ENCODE measurements around the gene FAM20A. TPM values are rescaled to one million over a fixed set of nuclear protein-coding genes. Genes with fewer than 3 reads are reported as not detected.

Gene FAM20A
- polyA plus RNA-seq, 3 donors = 0.91 to 1.6 TPM; not detected in 1

- H3K4me1 Mint-ChIP-seq = peaks cover 36% of the 10 kb centered on the region
- no peaks in the 10 kb centered on the region for H4K20me1 ChIP-seq (ENCODE audit: insufficient read depth, low read length)
- peak in 1 of 3 donors; percentile 22 for DNase-seq
- H3K36me3 ChIP-seq (replicated peaks in 1 of 2; ENCODE audit: control insufficient read depth in 1 of 2, insufficient read depth in 2 of 2, low read length in 2 of 2) = no peaks in the 10 kb centered on the region
- intact Hi-C loops (cut with micrococcal nuclease) = no loop called here
- TF ChIP-seq CTCF (IDR thresholded peaks at IDR 0.05) = no peak
- peaks cover 55 to 74% (median 56%) of the 10 kb centered on the region in 3 donors for H3K27me3 Mint-ChIP-seq (ENCODE audit: low read depth in 3 of 3)
- peaks cover 19 to 25% of the 10 kb centered on the region in 2 donors for H3K4me1 ChIP-seq (ENCODE audit: control insufficient read depth in 1 of 2, insufficient read depth in 2 of 2, low read length in 2 of 2)
- peak overlapping the region in 1 of 2 donors; percentile 13 for H3K4me3 Mint-ChIP-seq
- H3K9ac ChIP-seq (ENCODE audit: insufficient read depth, low read length, poor library complexity, severe bottlenecking) = no peak overlapping the region
- peaks cover 0 to 9% (median 5%) of the 10 kb centered on the region in 7 donors for H3K9me3 Mint-ChIP-seq
- no peak overlapping the region for H3K27ac ChIP-seq (ENCODE audit: low read depth in 1 of 2, low read length in 2 of 2)
- H3K9me3 ChIP-seq (replicated peaks in 1 of 2; ENCODE audit: control insufficient read depth in 1 of 2, insufficient read depth in 1 of 2, low read length in 2 of 2) = peaks cover 0 to 4% of the 10 kb centered on the region in 2 donors
- H3K4me2 ChIP-seq (replicated peaks; ENCODE audit: extremely low read depth, low read length, poor library complexity, severe bottlenecking) = no peak overlapping the region
- H3K27me3 ChIP-seq (ENCODE audit: control insufficient read depth in 2 of 2, insufficient read depth in 2 of 2, low read length in 2 of 2) = peaks cover 45 to 57% of the 10 kb centered on the region in 2 donors
- H3K4me3 ChIP-seq (replicated peaks in 1 of 3; ENCODE audit: low read depth in 2 of 3, low read length in 3 of 3) = no peak overlapping the region
- peak overlapping the region; percentile 3 for H2AFZ ChIP-seq (ENCODE audit: insufficient read depth, low read depth, low read length, poor library complexity, severe bottlenecking)
- H3K79me2 ChIP-seq (ENCODE audit: insufficient read depth, low read length) = no peaks in the 10 kb centered on the region
- 3% methylated on average over 3 of the region's 5 CpGs for WGBS (ENCODE audit: insufficient coverage)
- H3K27ac Mint-ChIP-seq = peak overlapping the region in 2 of 7 donors; percentile 0 to 41
- H3K36me3 Mint-ChIP-seq = peaks cover 13 to 30% of the 10 kb centered on the region in 2 donors
Measured at GRCh38 chr17:68595496-68595895, 5.7 kb downstream of the FAM20A start.

- no peak for DNase-seq
- Histone ChIP-seq H3K9me3 (replicated peaks in 1 of 2; ENCODE audit: control insufficient read depth in 1 of 2, insufficient read depth in 1 of 2, low read length in 2 of 2) (no peaks in the 10 kb centered on the region), H3K4me3 (replicated peaks in 1 of 3; ENCODE audit: low read depth in 2 of 3, low read length in 3 of 3) (no peak overlapping the region), H3K4me2 (replicated peaks; ENCODE audit: extremely low read depth, low read length, poor library complexity, severe bottlenecking) (no peak overlapping the region), H3K27ac (ENCODE audit: low read depth in 1 of 2, low read length in 2 of 2) (no peak overlapping the region), H4K20me1 (ENCODE audit: insufficient read depth, low read length) (no peaks in the 10 kb centered on the region), H2AFZ (ENCODE audit: insufficient read depth, low read depth, low read length, poor library complexity, severe bottlenecking) (no peak overlapping the region), H3K4me1 (ENCODE audit: control insufficient read depth in 1 of 2, insufficient read depth in 2 of 2, low read length in 2 of 2) (peaks cover 11 to 16% of the 10 kb centered on the region in 2 donors), H3K27me3 (ENCODE audit: control insufficient read depth in 2 of 2, insufficient read depth in 2 of 2, low read length in 2 of 2) (peaks cover 37 to 50% of the 10 kb centered on the region in 2 donors), H3K79me2 (ENCODE audit: insufficient read depth, low read length) (no peaks in the 10 kb centered on the region), H3K36me3 (replicated peaks in 1 of 2; ENCODE audit: control insufficient read depth in 1 of 2, insufficient read depth in 2 of 2, low read length in 2 of 2) (no peaks in the 10 kb centered on the region), H3K9ac (ENCODE audit: insufficient read depth, low read length, poor library complexity, severe bottlenecking) (no peak overlapping the region)
- Mint-ChIP-seq H3K4me3 (no peak overlapping the region), H3K27me3 (ENCODE audit: low read depth in 3 of 3) (peaks cover 51 to 65% (median 52%) of the 10 kb centered on the region in 3 donors), H3K36me3 (peaks cover 10 to 28% of the 10 kb centered on the region in 2 donors), H3K4me1 (peaks cover 32% of the 10 kb centered on the region), H3K27ac (no peak overlapping the region), H3K9me3 (peaks cover 0 to 5% (median 3%) of the 10 kb centered on the region in 7 donors)
- no CpG with 5 or more reads among the region's 2 CpGs for WGBS (ENCODE audit: insufficient coverage)
- TF ChIP-seq CTCF (IDR thresholded peaks at IDR 0.05) = no peak
- intact Hi-C loops (cut with micrococcal nuclease) = no loop called here
Measured at GRCh38 chr17:68594552-68594951, 6.6 kb downstream of the FAM20A start.

Measured in CD14-positive monocyte (primary cell).